Liver (tissue), 9 donors: ENCODE results near the gene SOBP. TPM values are rescaled to one million over a fixed set of nuclear protein-coding genes. Genes with fewer than 3 reads are reported as not detected.

Experiments
- DNase-seq: peaks from one replicate; pipeline ENCODE4 v3.0.0-alpha.2; 2017; ENCODE audit warnings: low spot score
- H3K27ac ChIP-seq, 2 donors: one replicate each; pipeline ENCODE4 v1.7.0; 2013; ENCODE audit warnings: inconsistent platforms in 2 of 2, low read length in 2 of 2, control low read depth in 1 of 2, low read depth in 1 of 2, mild to moderate bottlenecking in 1 of 2
- H3K27me3 ChIP-seq, 4 donors: one replicate each; pipeline versions ENCODE4 v1.6.1 to v1.7.0; 2013; ENCODE audit warnings: low read length in 3 of 4, inconsistent platforms in 1 of 4, mild to moderate bottlenecking in 1 of 4, moderate library complexity in 1 of 4; ENCODE audit not compliant: control insufficient read depth in 4 of 4, insufficient read depth in 4 of 4
- H3K36me3 ChIP-seq, 4 donors: one replicate each; pipeline versions ENCODE4 v1.6.1 to v1.7.0; 2013; ENCODE audit warnings: low read length in 3 of 4, mild to moderate bottlenecking in 3 of 4, low read depth in 1 of 4, moderate library complexity in 1 of 4; ENCODE audit not compliant: control insufficient read depth in 4 of 4, insufficient read depth in 3 of 4
- H3K4me1 ChIP-seq, 4 donors: one replicate each; pipeline versions ENCODE4 v1.6.1 to v1.7.0; 2013; ENCODE audit warnings: low read length in 3 of 4, mild to moderate bottlenecking in 3 of 4, moderate library complexity in 1 of 4; ENCODE audit not compliant: control insufficient read depth in 4 of 4, insufficient read depth in 4 of 4
- H3K4me3 ChIP-seq, 3 donors: one replicate each; pipeline versions ENCODE4 v1.6.1 to v1.7.0; 2013; ENCODE audit warnings: low read length in 3 of 3, control low read depth in 1 of 3, low read depth in 1 of 3, mild to moderate bottlenecking in 1 of 3
- H3K9ac ChIP-seq, 2 donors: one replicate each; pipeline ENCODE4 v1.7.0; 2013; ENCODE audit warnings: low read length in 2 of 2, mild to moderate bottlenecking in 2 of 2, moderate library complexity in 2 of 2, control low read depth in 1 of 2, low read depth in 1 of 2
- H3K9me3 ChIP-seq, 4 donors: one replicate each; pipeline versions ENCODE4 v1.6.1 to v1.7.0; 2013; ENCODE audit warnings: low read length in 3 of 4; ENCODE audit not compliant: control insufficient read depth in 4 of 4
- FOXA1 ChIP-seq: IDR thresholded peaks from 2 replicates; pipeline ENCODE4 v1.6.1; 2016; ENCODE audit warnings: antibody characterized with exemption
- FOXA2 ChIP-seq: IDR thresholded peaks from 2 replicates; pipeline ENCODE4 v1.6.1; 2016; ENCODE audit warnings: antibody characterized with exemption
- GABPA ChIP-seq, 2 donors: IDR thresholded peaks in 1 of 2; conservative IDR thresholded peaks in 1 of 2; 2 replicates each; pipeline ENCODE4 v1.6.1; 2016; ENCODE audit warnings: antibody characterized with exemption in 2 of 2, mild to moderate bottlenecking in 1 of 2, moderate library complexity in 1 of 2
- HNF4A ChIP-seq, 2 donors: conservative IDR thresholded peaks; 2 replicates each; pipeline ENCODE4 v1.6.1; 2016; ENCODE audit warnings: antibody characterized with exemption in 2 of 2, mild to moderate bottlenecking in 2 of 2
- HNF4G ChIP-seq: IDR thresholded peaks from 2 replicates; pipeline ENCODE4 v1.6.1; 2016; ENCODE audit warnings: antibody characterized with exemption
- SP1 ChIP-seq: IDR thresholded peaks from 2 replicates; pipeline ENCODE4 v1.6.1; 2018; ENCODE audit warnings: antibody characterized with exemption, mild to moderate bottlenecking
- TAF1 ChIP-seq: conservative IDR thresholded peaks from 2 replicates; pipeline ENCODE4 v1.6.1; 2016; ENCODE audit warnings: antibody characterized with exemption, mild to moderate bottlenecking
- YY1 ChIP-seq: IDR thresholded peaks from 2 replicates; pipeline ENCODE4 v1.6.1; 2016; ENCODE audit warnings: antibody characterized with exemption, mild to moderate bottlenecking
- WGBS: extraction: QIAGEN DNeasy Blood & Tissue Kit; methylation state at CpG from one replicate; pipeline ENCODE4 v1.1.7; 2013; 5-methylcytosine and 5-hydroxymethylcytosine counted together
- polyA plus RNA-seq, 2 donors: library from polyadenylated mRNA; stranded (reverse) in 1 of 2; unstranded in 1 of 2; fragments of 200-250 nt in 1 of 2; fragments of >200 nt in 1 of 2; fragmentation: Nextera tagmentation in 1 of 2; extraction: Ambion mirVana in 1 of 2; gene quantifications; one replicate each; pipeline versions ENCODE4 v1.2.1 to v1.2.3, GENCODE V29; 2013 to 2015
- total RNA-seq, 2 donors: library from RNA; depleted of rRNA; stranded (reverse); fragments of >200 nt; gene quantifications; one replicate each; pipeline ENCODE4 v1.2.3, GENCODE V29; 2014
- TF ChIP-seq, protein P1 (sequence below): fragments of 150-350 bp; IDR thresholded peaks from 2 replicates; pipeline ENCODE4 v1.5.1; 2017; ENCODE audit warnings: improper control_type of control experiment, low read depth, low read length; ENCODE audit not compliant: missing input control
- TF ChIP-seq, protein P2 (sequence below): IDR thresholded peaks from 2 replicates; pipeline ENCODE4 v1.6.1; 2016; ENCODE audit warnings: antibody characterized with exemption
- TF ChIP-seq, protein P3 (sequence below): IDR thresholded peaks from 2 replicates; pipeline ENCODE4 v1.6.1; 2016; ENCODE audit warnings: antibody characterized with exemption, mild to moderate bottlenecking
- TF ChIP-seq, protein P4 (sequence below): IDR thresholded peaks from 2 replicates; pipeline ENCODE4 v1.6.1; 2016; ENCODE audit warnings: antibody characterized with exemption
- donor health status: healthy.
- donor health status: healthy.
- donor health status: healthy.
- donor health status: healthy.
- donor health status: healthy.

Gene SOBP
- total and polyA plus RNA-seq, 4 donors: 0.99 to 5.4 (median 1.9) TPM

DNA sequence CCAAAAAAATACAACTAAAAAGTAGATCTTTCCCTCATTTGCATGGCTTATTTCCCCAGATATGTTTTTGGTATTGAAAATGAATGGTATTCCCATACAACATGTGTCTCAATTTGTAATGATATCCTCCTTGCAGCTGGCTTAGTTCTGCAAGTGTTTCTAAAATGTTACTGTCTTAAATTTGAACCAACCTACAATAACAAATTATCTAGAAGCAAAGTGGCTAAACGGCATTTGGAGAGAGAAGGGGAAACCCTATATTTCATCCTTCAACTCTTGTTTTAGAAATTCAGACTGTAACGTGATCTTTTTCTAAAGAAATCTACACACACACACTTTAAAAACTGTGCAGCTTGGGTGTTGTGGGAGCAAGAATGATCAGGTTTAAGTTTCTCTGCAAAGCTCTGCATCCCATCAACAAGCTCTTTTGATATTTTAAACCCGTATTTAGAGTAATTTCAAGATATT is 153.0 kb downstream of the SOBP start (continued):
- no peak for TF ChIP-seq TAF1
- no peak for TF ChIP-seq HNF4A (conservative IDR thresholded peaks at IDR 0.05)
- no peak for TF ChIP-seq FOXA2
- TF ChIP-seq HNF4G: no peak
- TF ChIP-seq, protein P1, sequence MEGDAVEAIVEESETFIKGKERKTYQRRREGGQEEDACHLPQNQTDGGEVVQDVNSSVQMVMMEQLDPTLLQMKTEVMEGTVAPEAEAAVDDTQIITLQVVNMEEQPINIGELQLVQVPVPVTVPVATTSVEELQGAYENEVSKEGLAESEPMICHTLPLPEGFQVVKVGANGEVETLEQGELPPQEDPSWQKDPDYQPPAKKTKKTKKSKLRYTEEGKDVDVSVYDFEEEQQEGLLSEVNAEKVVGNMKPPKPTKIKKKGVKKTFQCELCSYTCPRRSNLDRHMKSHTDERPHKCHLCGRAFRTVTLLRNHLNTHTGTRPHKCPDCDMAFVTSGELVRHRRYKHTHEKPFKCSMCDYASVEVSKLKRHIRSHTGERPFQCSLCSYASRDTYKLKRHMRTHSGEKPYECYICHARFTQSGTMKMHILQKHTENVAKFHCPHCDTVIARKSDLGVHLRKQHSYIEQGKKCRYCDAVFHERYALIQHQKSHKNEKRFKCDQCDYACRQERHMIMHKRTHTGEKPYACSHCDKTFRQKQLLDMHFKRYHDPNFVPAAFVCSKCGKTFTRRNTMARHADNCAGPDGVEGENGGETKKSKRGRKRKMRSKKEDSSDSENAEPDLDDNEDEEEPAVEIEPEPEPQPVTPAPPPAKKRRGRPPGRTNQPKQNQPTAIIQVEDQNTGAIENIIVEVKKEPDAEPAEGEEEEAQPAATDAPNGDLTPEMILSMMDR: no peak

DNA sequence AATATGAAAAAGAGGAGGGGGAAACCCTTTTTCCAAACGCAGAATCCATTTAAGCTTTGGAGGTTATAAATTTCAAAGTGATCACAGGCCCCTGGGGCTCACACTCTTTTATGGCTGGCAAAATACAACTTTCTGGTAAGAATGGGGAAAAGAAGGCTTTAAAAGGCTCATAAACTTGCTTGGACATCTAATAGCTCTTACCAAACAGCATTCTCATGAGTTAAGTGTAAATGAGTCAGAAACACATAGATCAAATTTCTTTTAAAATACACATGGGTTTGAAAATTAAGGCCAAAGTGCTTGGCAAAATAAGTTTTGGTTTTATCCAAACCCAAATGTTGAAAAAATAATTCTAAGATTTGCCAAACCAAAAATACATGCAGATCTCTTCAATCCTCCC is 154.6 kb downstream of the SOBP start:
- TF ChIP-seq, protein P1: no peak
- TF ChIP-seq FOXA1: no peak
- TF ChIP-seq, protein P2, sequence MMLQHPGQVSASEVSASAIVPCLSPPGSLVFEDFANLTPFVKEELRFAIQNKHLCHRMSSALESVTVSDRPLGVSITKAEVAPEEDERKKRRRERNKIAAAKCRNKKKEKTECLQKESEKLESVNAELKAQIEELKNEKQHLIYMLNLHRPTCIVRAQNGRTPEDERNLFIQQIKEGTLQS: no peak
- TF ChIP-seq YY1: no peak
- TF ChIP-seq SP1: no peak
- TF ChIP-seq FOXA2: no peak
- TF ChIP-seq, protein P3, sequence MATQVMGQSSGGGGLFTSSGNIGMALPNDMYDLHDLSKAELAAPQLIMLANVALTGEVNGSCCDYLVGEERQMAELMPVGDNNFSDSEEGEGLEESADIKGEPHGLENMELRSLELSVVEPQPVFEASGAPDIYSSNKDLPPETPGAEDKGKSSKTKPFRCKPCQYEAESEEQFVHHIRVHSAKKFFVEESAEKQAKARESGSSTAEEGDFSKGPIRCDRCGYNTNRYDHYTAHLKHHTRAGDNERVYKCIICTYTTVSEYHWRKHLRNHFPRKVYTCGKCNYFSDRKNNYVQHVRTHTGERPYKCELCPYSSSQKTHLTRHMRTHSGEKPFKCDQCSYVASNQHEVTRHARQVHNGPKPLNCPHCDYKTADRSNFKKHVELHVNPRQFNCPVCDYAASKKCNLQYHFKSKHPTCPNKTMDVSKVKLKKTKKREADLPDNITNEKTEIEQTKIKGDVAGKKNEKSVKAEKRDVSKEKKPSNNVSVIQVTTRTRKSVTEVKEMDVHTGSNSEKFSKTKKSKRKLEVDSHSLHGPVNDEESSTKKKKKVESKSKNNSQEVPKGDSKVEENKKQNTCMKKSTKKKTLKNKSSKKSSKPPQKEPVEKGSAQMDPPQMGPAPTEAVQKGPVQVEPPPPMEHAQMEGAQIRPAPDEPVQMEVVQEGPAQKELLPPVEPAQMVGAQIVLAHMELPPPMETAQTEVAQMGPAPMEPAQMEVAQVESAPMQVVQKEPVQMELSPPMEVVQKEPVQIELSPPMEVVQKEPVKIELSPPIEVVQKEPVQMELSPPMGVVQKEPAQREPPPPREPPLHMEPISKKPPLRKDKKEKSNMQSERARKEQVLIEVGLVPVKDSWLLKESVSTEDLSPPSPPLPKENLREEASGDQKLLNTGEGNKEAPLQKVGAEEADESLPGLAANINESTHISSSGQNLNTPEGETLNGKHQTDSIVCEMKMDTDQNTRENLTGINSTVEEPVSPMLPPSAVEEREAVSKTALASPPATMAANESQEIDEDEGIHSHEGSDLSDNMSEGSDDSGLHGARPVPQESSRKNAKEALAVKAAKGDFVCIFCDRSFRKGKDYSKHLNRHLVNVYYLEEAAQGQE: no peak
- TF ChIP-seq GABPA (IDR thresholded peaks at IDR 0.05 in 1 of 2, conservative IDR thresholded peaks at IDR 0.05 in 1 of 2): no peak
- DNase-seq: no peak
- Histone ChIP-seq H3K27ac (no peak overlapping the region), H3K4me3 (no peak overlapping the region), H3K9ac (no peak overlapping the region), H3K9me3 (no peaks in the 10 kb centered on the region), H3K27me3 (no peaks in the 10 kb centered on the region), H3K36me3 (no peaks in the 10 kb centered on the region), H3K4me1 (peaks cover 0 to 11% (median 9%) of the 10 kb centered on the region in 4 donors)
- WGBS: 90% methylated on average over 1 of the region's 1 CpG

DNA sequence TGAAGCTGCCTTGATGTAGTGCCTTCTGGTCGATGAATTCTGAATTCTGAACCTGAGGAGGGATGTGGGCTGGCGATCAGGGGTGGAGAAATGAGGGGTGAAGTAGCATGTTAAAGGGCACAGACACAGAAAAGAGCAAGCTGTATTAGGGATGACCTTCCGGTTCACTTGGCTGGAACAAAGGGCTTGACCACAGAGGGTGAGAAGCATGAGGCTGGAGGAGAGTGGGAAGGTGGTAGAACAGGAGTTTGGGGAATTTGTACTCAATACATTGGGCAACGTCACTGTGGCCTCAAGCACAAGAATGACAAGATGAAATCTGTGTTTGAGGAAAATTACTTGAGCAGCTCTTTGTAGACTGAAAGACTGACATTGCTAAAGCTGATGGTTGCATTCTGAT is 155.8 kb downstream of the SOBP start:
- H3K36me3 ChIP-seq: no peaks in the 10 kb centered on the region
- no peak overlapping the region for H3K27ac ChIP-seq
- no peak for DNase-seq
- H3K27me3 ChIP-seq: no peaks in the 10 kb centered on the region
- WGBS: 91% methylated on average over 4 of the region's 4 CpGs
- H3K9ac ChIP-seq: no peak overlapping the region
- peaks cover 0 to 11% (median 9%) of the 10 kb centered on the region in 4 donors for H3K4me1 ChIP-seq
- H3K9me3 ChIP-seq: no peaks in the 10 kb centered on the region
- H3K4me3 ChIP-seq: no peak overlapping the region
- TF ChIP-seq FOXA1 (no peak), FOXA2 (no peak), HNF4A (conservative IDR thresholded peaks at IDR 0.05) (no peak), TAF1 (no peak)
- TF ChIP-seq, protein P3: no peak
- TF ChIP-seq, protein P4, sequence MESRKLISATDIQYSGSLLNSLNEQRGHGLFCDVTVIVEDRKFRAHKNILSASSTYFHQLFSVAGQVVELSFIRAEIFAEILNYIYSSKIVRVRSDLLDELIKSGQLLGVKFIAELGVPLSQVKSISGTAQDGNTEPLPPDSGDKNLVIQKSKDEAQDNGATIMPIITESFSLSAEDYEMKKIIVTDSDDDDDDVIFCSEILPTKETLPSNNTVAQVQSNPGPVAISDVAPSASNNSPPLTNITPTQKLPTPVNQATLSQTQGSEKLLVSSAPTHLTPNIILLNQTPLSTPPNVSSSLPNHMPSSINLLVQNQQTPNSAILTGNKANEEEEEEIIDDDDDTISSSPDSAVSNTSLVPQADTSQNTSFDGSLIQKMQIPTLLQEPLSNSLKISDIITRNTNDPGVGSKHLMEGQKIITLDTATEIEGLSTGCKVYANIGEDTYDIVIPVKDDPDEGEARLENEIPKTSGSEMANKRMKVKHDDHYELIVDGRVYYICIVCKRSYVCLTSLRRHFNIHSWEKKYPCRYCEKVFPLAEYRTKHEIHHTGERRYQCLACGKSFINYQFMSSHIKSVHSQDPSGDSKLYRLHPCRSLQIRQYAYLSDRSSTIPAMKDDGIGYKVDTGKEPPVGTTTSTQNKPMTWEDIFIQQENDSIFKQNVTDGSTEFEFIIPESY: no peak
- TF ChIP-seq, protein P1: no peak
